GM18519 (cell line): Measurements from ENCODE around the gene RANBP3.
"Not testable (repeated sequence)": the region's sequence is repeated elsewhere in the genome, so short reads cannot be mapped to it uniquely, and the experiment has no call there.

ENCODE experiments used
- ATAC-seq: cut with Tn5 transposase; IDR thresholded peaks from one replicate; pipeline ENCODE4 v1.9.1; 2021; ENCODE audit warnings: mild to moderate bottlenecking, moderate library complexity; ENCODE audit not compliant: unreplicated experiment, low FRiP score

Gene RANBP3

GRCh38 chr19:5977785-5978605 lies at the start of gene RANBP3:
Gene RANBP3, minus strand, starts transcription at chr19:5978140. Its CDS starts 58 bp downstream, at chr19:5978082.
- ATAC-seq: peak; percentile 83

GRCh38 chr19:6026390-6027227 lies 48.7 kb upstream of the RANBP3 start:
- no peak for ATAC-seq

- ATAC-seq: not testable (repeated sequence)
Measured at GRCh38 chr19:6024756-6025155, 46.8 kb upstream of the RANBP3 start.

- ATAC-seq: no peak
Measured at GRCh38 chr19:6023936-6024335, 46.0 kb upstream of the RANBP3 start.

GRCh38 chr19:6023085-6023682 lies 45.2 kb upstream of the RANBP3 start:
- no peak for ATAC-seq

- no peak for ATAC-seq
Measured at GRCh38 chr19:6022570-6023064, 44.7 kb upstream of the RANBP3 start.

GRCh38 chr19:6021878-6022569 lies 44.1 kb upstream of the RANBP3 start:
- ATAC-seq: no peak

GRCh38 chr19:6020972-6021805 lies 43.2 kb upstream of the RANBP3 start:
- no peak for ATAC-seq

- ATAC-seq: no peak
Measured at GRCh38 chr19:6020166-6020882, 42.4 kb upstream of the RANBP3 start.

- no peak for ATAC-seq
Measured at GRCh38 chr19:6018786-6019185, 40.8 kb upstream of the RANBP3 start.

- ATAC-seq: no peak
Measured at GRCh38 chr19:6017576-6017975, 39.6 kb upstream of the RANBP3 start.

GRCh38 chr19:6015841-6016545 lies 38.1 kb upstream of the RANBP3 start:
- no peak for ATAC-seq

- no peak for ATAC-seq
Measured at GRCh38 chr19:6014551-6015135, 36.7 kb upstream of the RANBP3 start.

GRCh38 chr19:6012426-6013170 lies 34.7 kb upstream of the RANBP3 start:
- ATAC-seq: no peak

- no peak for ATAC-seq
Measured at GRCh38 chr19:6011794-6012193, 33.9 kb upstream of the RANBP3 start.

- no peak for ATAC-seq
Measured at GRCh38 chr19:6011206-6011605, 33.3 kb upstream of the RANBP3 start.

- ATAC-seq: no peak
Measured at GRCh38 chr19:6010107-6010506, 32.2 kb upstream of the RANBP3 start.
